NCI-H2227 treated with DMSO at 0.1 percent for 48 hours (cell line): ENCODE measurements around the gene MFAP5.
"Not testable (repeated sequence)": the region's sequence is repeated elsewhere in the genome, so short reads cannot be mapped to it uniquely, and the experiment has no call there.

Source experiments
- DNase-seq: peaks from one replicate; lab custom pipeline; 2025; lab: John Stamatoyannopoulos, UW

MFAP5 gene

DNA sequence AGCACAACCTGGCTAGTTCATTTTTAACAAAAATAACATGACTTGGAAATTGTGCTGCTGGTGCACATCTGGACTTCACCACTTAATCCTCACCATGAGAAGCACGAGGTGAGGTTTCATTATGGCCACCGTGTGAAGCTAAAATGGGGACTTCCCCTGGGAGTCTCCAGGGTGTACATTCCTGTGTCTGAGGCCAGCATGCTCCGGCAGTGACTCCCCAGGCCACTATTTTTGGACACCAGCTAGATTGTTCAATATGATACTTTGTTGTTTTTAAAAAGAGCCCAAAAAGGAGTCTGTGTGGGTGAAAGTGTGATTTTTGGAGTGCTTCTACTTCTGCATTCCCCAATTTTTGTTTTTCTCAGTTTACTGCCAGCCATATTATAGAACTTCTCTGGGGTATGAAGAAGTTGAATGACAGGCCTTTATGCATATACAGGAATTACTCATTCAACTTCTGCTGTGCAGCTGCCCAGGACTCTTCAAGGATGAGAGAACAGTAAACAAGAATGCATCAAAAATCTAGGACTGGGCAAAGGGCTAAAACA, 33.1 kb downstream of the MFAP5 start:
- DNase-seq = no peak

DNA sequence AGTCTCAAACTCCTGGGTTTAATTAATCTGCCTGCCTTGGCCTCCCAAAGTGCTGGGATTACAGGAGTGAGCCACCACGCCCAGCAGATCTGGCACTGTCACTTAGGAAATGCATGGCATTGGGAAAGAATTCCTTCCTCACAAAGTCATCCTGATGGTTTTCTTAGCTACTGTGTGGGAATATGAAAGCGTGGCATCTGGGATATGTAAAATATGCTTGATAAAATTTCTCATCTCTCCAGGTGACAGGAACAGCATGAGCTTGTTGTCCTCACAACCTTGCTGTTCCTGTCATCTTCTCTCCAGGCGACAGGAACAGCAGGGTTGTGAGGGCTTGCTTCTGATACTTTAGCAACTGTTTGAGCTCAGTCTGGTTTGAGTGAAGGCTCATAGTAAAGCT, 33.9 kb downstream of the MFAP5 start:
- no peak for DNase-seq

DNA sequence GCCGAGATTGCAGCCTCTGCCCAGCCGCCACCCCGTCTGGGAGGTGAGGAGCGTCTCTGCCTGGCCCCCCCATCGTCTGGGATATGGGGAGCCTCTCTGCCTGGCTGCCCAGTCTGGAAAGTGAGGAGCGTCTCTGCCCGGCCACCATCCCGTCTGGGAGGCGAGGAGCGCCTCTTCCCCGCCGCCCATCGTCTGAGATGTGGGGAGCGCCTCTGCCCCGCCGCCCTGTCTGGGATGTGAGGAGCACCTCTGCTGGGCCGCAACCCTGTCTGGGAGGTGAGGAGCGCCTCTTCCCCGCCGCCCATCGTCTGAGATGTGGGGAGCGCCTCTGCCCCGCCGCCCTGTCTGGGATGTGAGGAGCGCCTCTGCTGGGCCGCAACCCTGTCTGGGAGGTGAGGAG, 37.9 kb downstream of the MFAP5 start:
- not testable (repeated sequence) for DNase-seq

DNA sequence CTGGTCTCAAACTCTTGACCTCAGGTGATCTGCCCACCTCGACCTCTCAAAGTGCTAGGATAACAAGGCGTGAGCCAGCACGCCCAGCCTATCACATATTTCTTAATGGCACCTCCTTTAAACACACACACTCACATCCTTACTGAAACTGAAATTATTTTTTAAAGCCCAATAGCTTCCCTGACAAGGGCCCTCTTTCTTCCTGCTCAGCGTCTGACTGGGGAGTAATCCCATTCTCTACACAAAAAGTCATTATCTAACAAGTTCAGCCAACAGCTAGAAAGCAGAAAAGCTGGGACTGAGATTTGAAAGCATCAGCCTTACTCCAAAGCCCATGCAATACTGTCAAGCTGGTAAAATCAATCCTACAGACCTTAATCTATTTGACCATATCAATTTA, 40.0 kb downstream of the MFAP5 start:
- no peak for DNase-seq

DNA sequence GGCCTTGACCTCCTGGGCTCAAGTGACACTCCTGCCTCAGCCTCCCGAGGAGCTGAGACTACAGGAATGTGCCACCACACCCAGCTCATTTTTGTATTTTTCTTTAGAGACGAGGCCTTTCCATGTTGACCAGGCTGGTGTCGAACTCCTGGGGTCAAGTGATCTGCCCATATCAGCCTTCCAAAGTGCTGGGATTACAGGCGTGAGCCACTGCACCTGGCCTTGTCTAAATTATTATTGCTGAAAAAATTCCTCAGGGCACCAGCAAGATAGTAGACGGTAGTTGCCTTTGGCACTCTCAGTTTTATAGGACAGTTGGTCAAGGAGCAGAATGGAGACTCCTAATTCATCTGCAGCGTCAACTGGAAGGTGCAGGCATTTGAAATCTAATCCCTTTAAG, 47.4 kb downstream of the MFAP5 start:
- DNase-seq = no peak

DNA sequence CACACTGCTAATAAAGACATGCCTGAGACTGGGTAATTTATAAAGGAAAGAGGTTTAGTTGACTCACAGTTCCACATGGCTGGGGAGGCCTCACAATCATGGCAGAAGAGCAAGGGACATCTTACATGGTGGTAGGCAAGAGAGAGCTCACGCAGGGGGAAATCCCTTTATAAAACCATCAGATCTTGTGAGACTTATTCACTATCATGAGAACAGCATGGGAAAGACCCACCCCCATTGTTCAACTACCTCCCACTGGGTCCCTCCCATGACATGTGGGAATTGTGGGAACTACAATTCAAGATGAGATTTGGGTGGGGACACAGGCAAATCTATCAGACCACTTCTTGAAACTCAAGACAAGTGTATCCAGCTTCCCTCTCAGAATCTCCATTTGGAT, 48.7 kb downstream of the MFAP5 start:
- DNase-seq = not testable (repeated sequence)

DNA sequence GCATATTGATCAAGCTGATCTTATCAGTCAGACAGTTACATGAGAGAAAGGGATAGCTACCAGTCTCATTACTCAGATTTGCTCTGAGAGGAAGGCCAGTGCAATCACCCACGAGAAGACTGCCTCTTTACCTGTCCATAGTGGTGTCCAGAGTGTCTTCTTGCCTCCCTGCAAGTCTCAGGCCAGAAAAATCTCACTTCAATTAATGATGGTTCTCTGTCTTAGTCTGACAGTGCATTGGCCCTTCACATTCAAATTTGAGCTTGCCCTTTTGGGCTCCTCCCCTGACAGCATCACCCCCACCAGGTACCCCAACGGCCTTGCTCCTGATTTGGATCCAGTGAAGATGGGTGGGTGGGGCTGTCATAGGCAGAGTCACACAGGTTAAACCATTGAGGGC, 50.0 kb downstream of the MFAP5 start, which contains the start of gene AICDA:
Gene AICDA, minus strand, starts transcription at position 231 of the 400 bp plus-strand sequence. Its CDS starts 92 bp downstream, at position 139.
- DNase-seq = no peak

DNA sequence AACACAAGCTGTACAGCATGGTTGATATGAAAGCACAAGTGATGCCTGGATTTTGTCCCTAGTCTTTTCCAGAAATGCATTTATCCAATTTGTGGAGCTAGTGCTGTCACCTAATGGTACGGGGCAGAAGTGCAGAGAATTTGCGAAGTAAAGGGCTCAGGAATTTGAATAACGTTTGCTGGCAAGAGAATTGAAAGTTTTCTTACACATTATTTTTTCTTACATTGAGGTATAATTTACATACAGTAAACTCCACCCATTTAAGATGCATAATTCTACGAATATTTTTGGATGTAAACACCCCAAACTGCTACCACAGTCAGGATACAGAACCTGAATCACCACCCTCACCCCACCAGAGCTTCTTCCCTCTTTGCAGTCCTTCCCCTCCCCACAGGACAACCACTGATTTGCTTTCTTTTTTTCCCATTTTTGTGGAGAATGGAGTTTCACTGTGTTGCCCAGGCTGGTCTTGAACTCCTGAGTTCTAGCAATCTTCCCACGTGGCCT, 53.5 kb downstream of the MFAP5 start:
- DNase-seq = no peak

DNA sequence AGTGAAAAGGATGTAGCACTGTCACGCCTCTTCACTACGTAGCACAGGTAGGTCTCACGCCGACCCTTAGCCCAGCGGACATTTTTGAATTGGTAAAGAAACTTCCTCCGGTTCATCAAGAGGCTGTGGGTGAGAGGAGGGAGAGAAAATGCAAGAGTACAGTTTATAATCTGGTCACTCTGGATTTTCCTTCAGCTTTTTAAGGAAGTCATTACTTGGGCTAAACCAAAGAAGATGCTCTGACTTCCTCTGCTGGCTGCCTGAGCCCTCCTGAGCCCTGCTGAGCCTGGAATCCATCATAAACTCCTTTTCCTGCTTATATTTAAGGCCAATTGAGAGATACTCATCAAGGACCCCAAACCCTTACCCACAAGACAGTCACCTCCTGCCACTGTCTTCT, 55.7 kb downstream of the MFAP5 start:
- DNase-seq = no peak

DNA sequence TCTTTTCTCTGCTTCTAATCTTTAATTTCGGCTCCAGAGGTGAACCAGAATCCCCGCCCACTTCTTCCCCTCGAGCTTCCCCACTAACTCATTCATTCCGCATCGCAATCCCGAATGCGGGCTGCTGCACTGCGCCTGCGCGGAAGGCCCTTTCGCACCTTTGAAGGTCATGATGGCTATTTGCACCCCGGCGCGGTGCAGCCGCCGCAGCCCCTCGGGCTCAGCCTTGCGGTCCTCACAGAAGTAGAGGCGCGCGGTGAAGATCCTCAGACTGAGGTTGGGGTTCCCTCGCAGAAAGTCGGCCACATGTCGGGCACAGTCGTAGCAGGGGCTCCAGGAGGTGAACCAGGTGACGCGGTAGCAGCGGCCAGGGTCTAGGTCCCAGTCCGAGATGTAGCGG, 57.6 kb downstream of the MFAP5 start:
- DNase-seq = no peak

DNA sequence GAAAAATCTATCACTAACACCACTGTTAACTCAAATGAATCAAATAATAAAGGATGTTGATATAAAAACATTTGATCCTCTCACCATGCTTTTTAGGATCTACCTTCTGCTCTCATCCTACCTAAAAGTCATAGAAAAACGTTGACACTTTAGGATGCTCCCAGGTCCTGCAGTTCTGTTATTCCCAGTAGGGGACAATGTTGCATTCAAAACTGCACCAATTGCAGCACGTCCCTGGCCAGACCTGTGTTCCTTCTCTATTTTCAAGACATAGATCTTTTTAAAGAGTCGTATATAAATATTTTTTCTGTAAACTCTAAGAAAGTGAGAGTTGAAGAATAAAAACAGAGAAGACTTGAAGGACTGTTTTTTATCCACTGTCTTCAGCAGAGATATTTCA, 58.8 kb downstream of the MFAP5 start:
- no peak for DNase-seq

DNA sequence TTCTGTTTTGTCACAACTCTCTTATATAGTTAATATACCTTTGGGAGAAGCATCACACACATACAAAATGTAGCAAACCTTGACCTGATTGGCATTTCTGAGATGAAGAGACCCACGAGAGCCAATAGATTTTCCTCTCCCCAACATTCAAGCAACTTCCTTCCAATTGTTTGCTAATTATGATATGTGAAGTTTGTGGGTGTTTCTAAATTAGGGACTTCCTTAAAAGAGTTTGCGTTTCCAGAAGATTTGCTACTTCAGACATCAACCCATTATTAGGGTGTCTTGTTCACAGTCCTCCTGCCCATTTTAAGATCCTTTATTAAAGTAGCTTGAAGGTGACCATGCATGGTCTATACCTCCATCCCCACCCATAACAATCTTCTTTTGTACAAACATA, 59.3 kb downstream of the MFAP5 start:
- no peak for DNase-seq

DNA sequence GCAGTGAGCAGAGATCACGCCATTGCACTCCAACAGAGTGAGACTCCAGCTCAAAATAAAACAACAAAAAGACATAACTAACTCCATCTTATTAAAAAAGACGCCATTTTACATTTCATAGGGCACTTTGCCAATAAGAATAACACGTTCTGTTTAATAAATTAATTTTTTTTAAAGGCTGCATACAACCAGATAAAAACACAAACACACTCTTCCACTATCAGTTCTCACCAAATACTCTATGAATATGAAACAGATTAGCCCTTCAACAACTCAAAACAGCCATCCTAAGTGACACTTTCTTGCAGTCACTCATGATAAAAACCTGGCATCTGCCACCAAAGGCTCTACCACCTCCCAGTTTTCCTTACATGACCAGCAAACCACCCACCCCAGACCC, 66.1 kb downstream of the MFAP5 start:
- DNase-seq = no peak
